ENCODE data around the gene IFI16. TPM values are rescaled to one million over a fixed set of nuclear protein-coding genes. Genes with fewer than 3 reads are reported as not detected.

The IFI16 gene
- total and polyA plus RNA-seq, 10 of the 15 experiments (the other 5 are each of a cell fraction or from before 2014, with no cell fraction given), result 120 to 375 (median 188) TPM

DNA sequence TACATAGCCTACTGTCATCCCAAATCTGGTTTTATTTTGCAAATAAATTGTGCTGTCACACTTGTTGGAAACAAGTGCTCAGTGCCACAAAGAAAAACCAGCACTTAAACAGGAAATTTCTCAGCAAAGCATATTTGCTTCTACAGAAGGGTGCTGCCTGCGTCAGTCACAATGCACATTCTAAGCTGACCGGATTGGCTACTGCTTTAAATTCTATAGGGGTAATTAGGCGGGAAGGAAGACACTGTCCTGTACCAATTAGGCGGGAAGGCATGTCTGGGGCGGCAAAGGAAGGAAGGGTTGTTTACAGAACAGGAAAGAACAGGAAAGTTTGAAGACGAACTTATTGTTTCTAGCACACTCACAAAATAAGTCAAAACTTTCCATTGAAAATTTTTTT is 2.8 kb downstream of the IFI16 start (continued):
- TF ChIP-seq, protein P1, sequence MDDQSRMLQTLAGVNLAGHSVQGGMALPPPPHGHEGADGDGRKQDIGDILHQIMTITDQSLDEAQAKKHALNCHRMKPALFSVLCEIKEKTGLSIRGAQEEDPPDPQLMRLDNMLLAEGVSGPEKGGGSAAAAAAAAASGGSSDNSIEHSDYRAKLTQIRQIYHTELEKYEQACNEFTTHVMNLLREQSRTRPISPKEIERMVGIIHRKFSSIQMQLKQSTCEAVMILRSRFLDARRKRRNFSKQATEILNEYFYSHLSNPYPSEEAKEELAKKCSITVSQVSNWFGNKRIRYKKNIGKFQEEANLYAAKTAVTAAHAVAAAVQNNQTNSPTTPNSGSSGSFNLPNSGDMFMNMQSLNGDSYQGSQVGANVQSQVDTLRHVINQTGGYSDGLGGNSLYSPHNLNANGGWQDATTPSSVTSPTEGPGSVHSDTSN (IDR thresholded peaks at IDR 0.05; ENCODE audit: insufficient replicate concordance, low read depth, low read length), result peak; percentile 35
- TF ChIP-seq CREB1 (IDR thresholded peaks at IDR 0.05; ENCODE audit: low read depth) (peak; percentile 64; the same call in 1 of the 2 replicates), HDGF (IDR thresholded peaks at IDR 0.05) (no peak), ZNF207 (IDR thresholded peaks at IDR 0.05; ENCODE audit: borderline replicate concordance) (no peak), BMI1 (IDR thresholded peaks at IDR 0.05; ENCODE audit: borderline replicate concordance) (no peak), BACH1 (IDR thresholded peaks at IDR 0.05; ENCODE audit: borderline replicate concordance) (no peak), IRF4 (IDR thresholded peaks at IDR 0.05; ENCODE audit: low read depth, low read length) (no peak), GATAD2B (conservative IDR thresholded peaks at IDR 0.05; ENCODE audit: low read depth) (no peak), FOXK2 (IDR thresholded peaks at IDR 0.05) (no peak), RAD51 (IDR thresholded peaks at IDR 0.05) (no peak), ZSCAN29 (IDR thresholded peaks at IDR 0.05) (no peak), ZBED1 (IDR thresholded peaks at IDR 0.05; ENCODE audit: borderline replicate concordance) (no peak), EED (IDR thresholded peaks at IDR 0.05; ENCODE audit: low read depth) (no peak), SREBF1 (IDR thresholded peaks at IDR 0.05; ENCODE audit: low read length) (no peak), EP300 (IDR thresholded peaks at IDR 0.05; ENCODE audit: borderline replicate concordance in 1 of 2, control insufficient read depth in 1 of 2, low read depth in 2 of 2, low read length in 2 of 2) (no peak), CBFB (IDR thresholded peaks at IDR 0.05; ENCODE audit: low read depth) (no peak)
- TF ChIP-seq, protein P2, sequence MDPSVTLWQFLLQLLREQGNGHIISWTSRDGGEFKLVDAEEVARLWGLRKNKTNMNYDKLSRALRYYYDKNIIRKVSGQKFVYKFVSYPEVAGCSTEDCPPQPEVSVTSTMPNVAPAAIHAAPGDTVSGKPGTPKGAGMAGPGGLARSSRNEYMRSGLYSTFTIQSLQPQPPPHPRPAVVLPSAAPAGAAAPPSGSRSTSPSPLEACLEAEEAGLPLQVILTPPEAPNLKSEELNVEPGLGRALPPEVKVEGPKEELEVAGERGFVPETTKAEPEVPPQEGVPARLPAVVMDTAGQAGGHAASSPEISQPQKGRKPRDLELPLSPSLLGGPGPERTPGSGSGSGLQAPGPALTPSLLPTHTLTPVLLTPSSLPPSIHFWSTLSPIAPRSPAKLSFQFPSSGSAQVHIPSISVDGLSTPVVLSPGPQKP (IDR thresholded peaks at IDR 0.05; ENCODE audit: low read depth, low read length), result no peak
- TF ChIP-seq, protein P3, sequence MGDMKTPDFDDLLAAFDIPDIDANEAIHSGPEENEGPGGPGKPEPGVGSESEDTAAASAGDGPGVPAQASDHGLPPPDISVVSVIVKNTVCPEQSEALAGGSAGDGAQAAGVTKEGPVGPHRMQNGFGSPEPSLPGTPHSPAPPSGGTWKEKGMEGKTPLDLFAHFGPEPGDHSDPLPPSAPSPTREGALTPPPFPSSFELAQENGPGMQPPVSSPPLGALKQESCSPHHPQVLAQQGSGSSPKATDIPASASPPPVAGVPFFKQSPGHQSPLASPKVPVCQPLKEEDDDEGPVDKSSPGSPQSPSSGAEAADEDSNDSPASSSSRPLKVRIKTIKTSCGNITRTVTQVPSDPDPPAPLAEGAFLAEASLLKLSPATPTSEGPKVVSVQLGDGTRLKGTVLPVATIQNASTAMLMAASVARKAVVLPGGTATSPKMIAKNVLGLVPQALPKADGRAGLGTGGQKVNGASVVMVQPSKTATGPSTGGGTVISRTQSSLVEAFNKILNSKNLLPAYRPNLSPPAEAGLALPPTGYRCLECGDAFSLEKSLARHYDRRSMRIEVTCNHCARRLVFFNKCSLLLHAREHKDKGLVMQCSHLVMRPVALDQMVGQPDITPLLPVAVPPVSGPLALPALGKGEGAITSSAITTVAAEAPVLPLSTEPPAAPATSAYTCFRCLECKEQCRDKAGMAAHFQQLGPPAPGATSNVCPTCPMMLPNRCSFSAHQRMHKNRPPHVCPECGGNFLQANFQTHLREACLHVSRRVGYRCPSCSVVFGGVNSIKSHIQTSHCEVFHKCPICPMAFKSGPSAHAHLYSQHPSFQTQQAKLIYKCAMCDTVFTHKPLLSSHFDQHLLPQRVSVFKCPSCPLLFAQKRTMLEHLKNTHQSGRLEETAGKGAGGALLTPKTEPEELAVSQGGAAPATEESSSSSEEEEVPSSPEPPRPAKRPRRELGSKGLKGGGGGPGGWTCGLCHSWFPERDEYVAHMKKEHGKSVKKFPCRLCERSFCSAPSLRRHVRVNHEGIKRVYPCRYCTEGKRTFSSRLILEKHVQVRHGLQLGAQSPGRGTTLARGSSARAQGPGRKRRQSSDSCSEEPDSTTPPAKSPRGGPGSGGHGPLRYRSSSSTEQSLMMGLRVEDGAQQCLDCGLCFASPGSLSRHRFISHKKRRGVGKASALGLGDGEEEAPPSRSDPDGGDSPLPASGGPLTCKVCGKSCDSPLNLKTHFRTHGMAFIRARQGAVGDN (IDR thresholded peaks at IDR 0.05), result 0 out of 2 replicates have a peak, but pooled peaks have one; percentile 49
- TF ChIP-seq, protein P4, sequence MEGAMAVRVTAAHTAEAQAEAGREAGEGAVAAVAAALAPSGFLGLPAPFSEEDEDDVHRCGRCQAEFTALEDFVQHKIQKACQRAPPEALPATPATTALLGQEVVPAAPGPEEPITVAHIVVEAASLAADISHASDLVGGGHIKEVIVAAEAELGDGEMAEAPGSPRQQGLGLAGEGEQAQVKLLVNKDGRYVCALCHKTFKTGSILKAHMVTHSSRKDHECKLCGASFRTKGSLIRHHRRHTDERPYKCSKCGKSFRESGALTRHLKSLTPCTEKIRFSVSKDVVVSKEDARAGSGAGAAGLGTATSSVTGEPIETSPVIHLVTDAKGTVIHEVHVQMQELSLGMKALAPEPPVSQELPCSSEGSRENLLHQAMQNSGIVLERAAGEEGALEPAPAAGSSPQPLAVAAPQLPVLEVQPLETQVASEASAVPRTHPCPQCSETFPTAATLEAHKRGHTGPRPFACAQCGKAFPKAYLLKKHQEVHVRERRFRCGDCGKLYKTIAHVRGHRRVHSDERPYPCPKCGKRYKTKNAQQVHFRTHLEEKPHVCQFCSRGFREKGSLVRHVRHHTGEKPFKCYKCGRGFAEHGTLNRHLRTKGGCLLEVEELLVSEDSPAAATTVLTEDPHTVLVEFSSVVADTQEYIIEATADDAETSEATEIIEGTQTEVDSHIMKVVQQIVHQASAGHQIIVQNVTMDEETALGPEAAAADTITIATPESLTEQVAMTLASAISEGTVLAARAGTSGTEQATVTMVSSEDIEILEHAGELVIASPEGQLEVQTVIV (IDR thresholded peaks at IDR 0.05; ENCODE audit: borderline replicate concordance, partially characterized antibody), result no peak
- TF ChIP-seq, protein P5, sequence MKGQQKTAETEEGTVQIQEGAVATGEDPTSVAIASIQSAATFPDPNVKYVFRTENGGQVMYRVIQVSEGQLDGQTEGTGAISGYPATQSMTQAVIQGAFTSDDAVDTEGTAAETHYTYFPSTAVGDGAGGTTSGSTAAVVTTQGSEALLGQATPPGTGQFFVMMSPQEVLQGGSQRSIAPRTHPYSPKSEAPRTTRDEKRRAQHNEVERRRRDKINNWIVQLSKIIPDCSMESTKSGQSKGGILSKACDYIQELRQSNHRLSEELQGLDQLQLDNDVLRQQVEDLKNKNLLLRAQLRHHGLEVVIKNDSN (IDR thresholded peaks at IDR 0.05; ENCODE audit: borderline replicate concordance, extremely low read length, insufficient read depth, low read depth, low read length), result no peak
